ENCODE results near the gene FZD7.
A peak's percentile ranks its signal among the peaks of the same experiment; 100 is the strongest.

FZD7 gene

GRCh38 chr2:202033317-202034248 is at the start of gene FZD7:
FZD7 (plus strand) TSS chr2:202033855; CDS start chr2:202034648, 793 bp downstream.
- ChIA-PET CTCF (interaction anchor here (0.6 kb wide), 1 partner anchor 230 kb away, joined by 3 read pairs; no protein-coding TSS in a partner anchor), POLR2A (ENCODE audit: low non-redundant PET) (no interaction called here)
- no peak for TF ChIP-seq CTCF (conservative IDR thresholded peaks at IDR 0.05; ENCODE audit: low read depth)
- DNase-seq (ENCODE audit: low spot score) = peak; percentile 91
- H3K27ac ChIP-seq = peak within 1 kb of the TSS; percentile 90

GRCh38 chr2:201984333-201984732 is 49.3 kb upstream of the FZD7 start:
- TF ChIP-seq CTCF (conservative IDR thresholded peaks at IDR 0.05; ENCODE audit: low read depth) = no peak
- CTCF ChIA-PET = no interaction called here
- POLR2A ChIA-PET (ENCODE audit: low non-redundant PET) = no interaction called here

GRCh38 chr2:201984800-201985525 is 48.7 kb upstream of the FZD7 start:
- ChIA-PET CTCF (no interaction called here), POLR2A (ENCODE audit: low non-redundant PET) (no interaction called here)
- no peak for DNase-seq (ENCODE audit: low spot score)
- no peak overlapping the region for H3K27ac ChIP-seq
- no peak for TF ChIP-seq CTCF (conservative IDR thresholded peaks at IDR 0.05; ENCODE audit: low read depth)

More at GRCh38 chr2:201984333-201984732, 49.3 kb upstream of the FZD7 start:
- no peak for DNase-seq (ENCODE audit: low spot score)
- no peak overlapping the region for H3K27ac ChIP-seq

GRCh38 chr2:201985728-201986462 is 47.8 kb upstream of the FZD7 start:
- TF ChIP-seq CTCF (conservative IDR thresholded peaks at IDR 0.05; ENCODE audit: low read depth) = no peak
- POLR2A ChIA-PET (ENCODE audit: low non-redundant PET) = no interaction called here
- no peak for DNase-seq (ENCODE audit: low spot score)
- CTCF ChIA-PET = no interaction called here
- no peak overlapping the region for H3K27ac ChIP-seq

GRCh38 chr2:201986463-201986735 is 47.3 kb upstream of the FZD7 start:
- POLR2A ChIA-PET (ENCODE audit: low non-redundant PET) = no interaction called here
- no peak for TF ChIP-seq CTCF (conservative IDR thresholded peaks at IDR 0.05; ENCODE audit: low read depth)
- DNase-seq (ENCODE audit: low spot score) = no peak
- no peak overlapping the region for H3K27ac ChIP-seq
- CTCF ChIA-PET = no interaction called here

GRCh38 chr2:201987426-201987825 is 46.2 kb upstream of the FZD7 start:
- CTCF ChIA-PET = interaction anchor here (0.6 to 0.7 kb wide), 2 partner anchors 64 to 1078 kb away, joined by 3 to 8 read pairs; no protein-coding TSS in a partner anchor

More at GRCh38 chr2:201987426-201987825, 46.2 kb upstream of the FZD7 start:
- POLR2A ChIA-PET (ENCODE audit: low non-redundant PET) = no interaction called here
- DNase-seq (ENCODE audit: low spot score) = no peak
- H3K27ac ChIP-seq = no peak overlapping the region
- TF ChIP-seq CTCF (conservative IDR thresholded peaks at IDR 0.05; ENCODE audit: low read depth) = no peak

Measured in RWPE1 (cell line).